CD4-positive, alpha-beta T cell (primary cell): ENCODE measurements around the gene TCHHL1. TPM values are rescaled to one million over a fixed set of nuclear protein-coding genes. Genes with fewer than 3 reads are reported as not detected.

Source experiments
- ATAC-seq: fragments of 200-7000 bp; cut with Tn5 transposase; one replicate; pipeline ENCODE4 v1.10.0; 2022; ENCODE audit warnings: mild to moderate bottlenecking; ENCODE audit not compliant: poor library complexity
- CTCF ChIA-PET: fragments of 350-600 bp; sonication (Branson Sonifier 250); formaldehyde crosslinking; loops from one replicate; lab custom pipeline; 2021; ENCODE audit warnings: antibody characterized with exemption, inconsistent platforms; lab: Charles Lee
- POLR2A ChIA-PET: fragments of 350-600 bp; sonication (Branson Sonifier 250); formaldehyde crosslinking; loops from one replicate; lab custom pipeline; 2021; ENCODE audit warnings: antibody characterized with exemption, inconsistent platforms; lab: Charles Lee
- DNase-seq, 14 experiments: peaks; one replicate each; pipeline ENCODE4 v3.0.0-alpha.2; 2013 to 2020; ENCODE audit warnings: mixed read lengths in 2 of 14
- H3K27ac ChIP-seq, 2 donors: one replicate each; pipeline versions ENCODE4 v1.5.1 to v1.7.0; 2013; ENCODE audit warnings: low read length in 2 of 2, low read depth in 1 of 2, mild to moderate bottlenecking in 1 of 2
- H3K27me3 ChIP-seq, 2 experiments: 1 replicate in 1 of 2; 2 replicates in 1 of 2; pipeline versions ENCODE4 v1.6.1 to v1.7.0; 2013; ENCODE audit warnings: low read length in 2 of 2, control low read depth in 1 of 2, mild to moderate bottlenecking in 1 of 2, moderate library complexity in 1 of 2; ENCODE audit not compliant: insufficient read depth in 2 of 2, control insufficient read depth in 1 of 2
- H3K36me3 ChIP-seq: one replicate; pipeline ENCODE4 v1.6.1; 2013; ENCODE audit warnings: low read length, control low read depth; ENCODE audit not compliant: insufficient read depth
- H3K4me1 ChIP-seq: one replicate; pipeline ENCODE4 v1.6.1; 2013; ENCODE audit warnings: low read length, control low read depth; ENCODE audit not compliant: insufficient read depth
- H3K4me3 ChIP-seq: one replicate; pipeline ENCODE4 v1.5.1; 2013; ENCODE audit warnings: mild to moderate bottlenecking, low read length, moderate library complexity
- H3K9me3 ChIP-seq, 2 experiments: 1 replicate in 1 of 2; 2 replicates in 1 of 2; pipeline versions ENCODE4 v1.6.1 to v1.7.0; 2013; ENCODE audit warnings: low read length in 2 of 2, mild to moderate bottlenecking in 2 of 2, control low read depth in 1 of 2, moderate library complexity in 1 of 2; ENCODE audit not compliant: control insufficient read depth in 1 of 2, insufficient read depth in 1 of 2
- H3K27ac Mint-ChIP-seq: one replicate; pipeline ENCODE4 v1.8.0; 2020; ENCODE audit warnings: mixed read lengths
- H3K27me3 Mint-ChIP-seq: one replicate; pipeline ENCODE4 v1.8.0; 2021; ENCODE audit warnings: mixed read lengths
- H3K36me3 Mint-ChIP-seq: one replicate; pipeline ENCODE4 v1.8.0; 2021; ENCODE audit warnings: low read depth, mixed read lengths
- H3K4me1 Mint-ChIP-seq: one replicate; pipeline ENCODE4 v1.8.0; 2021; ENCODE audit warnings: low read depth, mixed read lengths
- H3K4me3 Mint-ChIP-seq: one replicate; pipeline ENCODE4 v1.8.0; 2020; ENCODE audit warnings: mild to moderate bottlenecking, mixed read lengths
- H3K9me3 Mint-ChIP-seq: one replicate; pipeline ENCODE4 v1.8.0; 2020; ENCODE audit warnings: mixed read lengths
- intact Hi-C, 2 experiments: fragments of 100-400 bp; cut with DNase I in 1 of 2; cut with micrococcal nuclease in 1 of 2; formaldehyde crosslinking; loops; one replicate each; pipeline versions ENCODE4 v1.15.1 to v1.9.0; 2023 to 2025; cut with DNase I, micrococcal nuclease
- total RNA-seq, 174 experiments: library from RNA in 2 of 174; stranded (reverse) in 2 of 174; gene quantifications; one replicate each; pipeline ENCODE4 v1.2.3 and lab custom pipeline; 2021 to 2026
- TF ChIP-seq, protein P1 (sequence below): fragments of 200-600 bp; IDR thresholded peaks from one replicate; pipeline ENCODE4 v1.8.0; 2022; ENCODE audit warnings: antibody characterized with exemption, mild to moderate bottlenecking

TCHHL1 gene
- total RNA-seq, 2 experiments from 2014 or later: not detected

DNA sequence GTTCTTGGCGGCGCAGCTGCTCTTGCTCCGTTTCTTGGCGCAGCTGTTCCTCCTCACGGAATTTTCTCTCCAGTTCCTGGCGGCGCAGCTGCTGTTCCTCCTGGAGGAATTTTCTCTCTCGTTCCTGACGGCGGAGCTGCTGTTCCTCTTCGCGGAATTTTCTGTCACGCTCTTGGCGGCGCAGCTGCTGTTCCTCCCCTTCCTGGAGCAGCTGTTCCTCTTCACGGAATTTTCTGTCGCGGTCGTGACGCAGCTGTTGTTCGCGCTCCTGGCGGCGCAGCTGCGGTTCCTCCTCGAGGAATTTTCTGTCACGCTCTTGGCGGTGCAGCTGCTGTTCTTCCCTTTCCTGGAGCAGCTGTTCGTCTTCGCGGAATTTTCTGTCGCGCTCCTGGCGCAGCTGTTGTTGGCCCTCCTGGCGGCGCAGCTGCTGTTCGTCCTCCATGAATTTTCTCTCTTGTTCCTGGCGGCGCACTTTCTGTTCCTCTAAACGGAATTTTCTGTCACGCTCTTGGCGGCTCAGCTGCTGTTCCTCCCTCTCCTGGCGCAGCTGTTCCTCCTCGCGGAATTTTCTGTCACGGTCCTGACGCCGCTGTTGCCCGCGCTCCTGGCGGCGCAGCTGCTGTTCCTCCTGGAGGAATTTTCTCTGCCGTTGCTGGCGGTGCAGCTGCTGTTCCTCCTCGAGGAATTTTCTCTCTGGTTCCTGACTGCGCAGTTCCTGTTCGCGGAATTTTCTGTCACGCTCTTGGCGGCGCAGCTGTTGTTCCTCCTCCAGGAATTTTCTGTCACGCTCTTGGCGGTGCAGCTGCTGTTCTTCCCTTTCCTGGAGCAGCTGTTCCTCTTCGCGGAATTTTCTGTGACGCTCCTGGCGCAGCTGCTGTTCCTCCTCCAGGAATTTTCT lies 19.4 kb upstream of the TCHHL1 start:
- H3K27ac Mint-ChIP-seq: no peak overlapping the region
- Histone ChIP-seq H3K27me3 (peaks cover 61 to 76% of the 10 kb centered on the region in 2 experiments), H3K4me1 (peaks cover 55% of the 10 kb centered on the region), H3K27ac (no peak overlapping the region), H3K4me3 (peak overlapping the region; percentile 8), H3K36me3 (no peaks in the 10 kb centered on the region), H3K9me3 (peaks cover 0 to 38% of the 10 kb centered on the region in 2 experiments)
- H3K4me1 Mint-ChIP-seq: no peaks in the 10 kb centered on the region
- intact Hi-C loops: no loop called here
- H3K27me3 Mint-ChIP-seq: peaks cover 31% of the 10 kb centered on the region
- CTCF ChIA-PET: no interaction called here
- POLR2A ChIA-PET: no interaction called here
- H3K4me3 Mint-ChIP-seq: peak overlapping the region; percentile 3
- DNase-seq: peak in 2 of 14 experiments; percentile 23 to 28
- TF ChIP-seq, protein P1, sequence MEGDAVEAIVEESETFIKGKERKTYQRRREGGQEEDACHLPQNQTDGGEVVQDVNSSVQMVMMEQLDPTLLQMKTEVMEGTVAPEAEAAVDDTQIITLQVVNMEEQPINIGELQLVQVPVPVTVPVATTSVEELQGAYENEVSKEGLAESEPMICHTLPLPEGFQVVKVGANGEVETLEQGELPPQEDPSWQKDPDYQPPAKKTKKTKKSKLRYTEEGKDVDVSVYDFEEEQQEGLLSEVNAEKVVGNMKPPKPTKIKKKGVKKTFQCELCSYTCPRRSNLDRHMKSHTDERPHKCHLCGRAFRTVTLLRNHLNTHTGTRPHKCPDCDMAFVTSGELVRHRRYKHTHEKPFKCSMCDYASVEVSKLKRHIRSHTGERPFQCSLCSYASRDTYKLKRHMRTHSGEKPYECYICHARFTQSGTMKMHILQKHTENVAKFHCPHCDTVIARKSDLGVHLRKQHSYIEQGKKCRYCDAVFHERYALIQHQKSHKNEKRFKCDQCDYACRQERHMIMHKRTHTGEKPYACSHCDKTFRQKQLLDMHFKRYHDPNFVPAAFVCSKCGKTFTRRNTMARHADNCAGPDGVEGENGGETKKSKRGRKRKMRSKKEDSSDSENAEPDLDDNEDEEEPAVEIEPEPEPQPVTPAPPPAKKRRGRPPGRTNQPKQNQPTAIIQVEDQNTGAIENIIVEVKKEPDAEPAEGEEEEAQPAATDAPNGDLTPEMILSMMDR: no peak
- no peak for ATAC-seq
- H3K9me3 Mint-ChIP-seq: no peaks in the 10 kb centered on the region
- H3K36me3 Mint-ChIP-seq: no peaks in the 10 kb centered on the region

DNA sequence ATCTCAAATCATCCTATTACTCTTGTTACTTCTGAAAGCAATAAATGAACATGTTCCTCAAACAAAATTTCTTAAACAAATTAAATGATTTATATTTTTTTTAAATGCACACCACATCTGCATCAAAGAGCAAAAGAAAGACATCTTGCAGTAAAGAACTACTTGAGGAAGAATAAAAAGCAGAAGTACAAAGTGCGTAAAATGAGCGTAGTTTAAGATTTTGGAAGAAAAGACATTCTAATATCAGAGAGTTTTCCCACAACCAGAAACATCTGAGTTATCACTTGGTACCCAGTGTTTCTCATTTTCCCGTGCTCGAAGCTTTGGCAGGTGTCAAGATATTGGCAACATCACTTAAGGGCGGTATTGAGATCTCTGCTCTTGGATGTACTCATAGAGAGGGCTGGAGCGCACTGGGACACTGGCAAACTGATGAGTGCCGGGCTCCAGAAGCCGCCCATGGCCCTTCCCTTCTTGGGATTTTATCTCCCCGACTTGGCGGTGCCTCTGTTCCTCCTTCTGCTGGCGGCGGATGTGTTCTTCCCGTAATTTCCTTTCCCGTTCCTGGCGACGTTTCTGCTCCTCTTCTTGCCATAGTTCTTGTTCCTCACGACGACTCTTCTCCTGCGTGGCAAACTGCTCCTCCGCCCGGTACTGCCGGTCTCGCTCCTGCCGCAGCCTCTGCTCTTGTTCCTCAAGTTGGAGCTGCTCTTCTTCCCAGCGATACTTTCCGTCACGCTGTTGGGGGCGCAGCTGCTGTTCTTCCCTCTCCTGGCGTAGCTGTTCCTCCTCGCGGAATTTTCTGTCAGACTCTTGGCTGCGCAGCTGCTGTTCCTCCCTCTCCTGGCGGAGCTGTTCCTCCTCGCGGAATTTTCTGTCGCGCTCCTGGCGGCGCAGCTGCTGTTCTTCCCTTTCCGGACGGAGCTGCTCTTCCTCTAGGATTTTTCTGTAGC lies 18.4 kb upstream of the TCHHL1 start:
- CTCF ChIA-PET: no interaction called here

DNA sequence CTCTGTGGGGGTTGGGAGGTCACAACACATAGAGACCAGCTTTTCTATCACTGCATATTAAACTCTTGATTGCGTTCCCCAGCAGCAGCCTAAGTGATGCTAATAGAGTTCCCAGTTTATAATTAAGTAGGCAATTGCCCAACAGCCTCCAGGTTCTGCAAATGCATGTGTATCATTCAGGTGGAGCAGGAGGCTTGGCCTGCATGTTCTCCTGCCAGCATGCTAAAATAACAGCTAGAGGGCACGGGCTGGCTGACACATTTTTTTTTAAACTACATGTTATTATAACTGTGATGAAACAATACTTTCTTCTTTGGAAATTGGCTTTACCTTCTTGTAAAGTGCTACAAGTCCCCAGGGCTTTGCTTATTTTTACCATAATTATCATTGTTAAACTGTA lies 16.0 kb upstream of the TCHHL1 start:
- Histone ChIP-seq H3K27ac (no peak overlapping the region), H3K27me3 (peaks cover 46 to 80% of the 10 kb centered on the region in 2 experiments), H3K4me1 (peaks cover 26% of the 10 kb centered on the region), H3K36me3 (no peaks in the 10 kb centered on the region), H3K4me3 (no peak overlapping the region), H3K9me3 (peaks cover 0 to 26% of the 10 kb centered on the region in 2 experiments)
- H3K27ac Mint-ChIP-seq: no peak overlapping the region
- ATAC-seq (no peak), DNase-seq (no peak)
- intact Hi-C loops: no loop called here
- CTCF ChIA-PET: no interaction called here
- H3K36me3 Mint-ChIP-seq: no peaks in the 10 kb centered on the region
- no peaks in the 10 kb centered on the region for H3K9me3 Mint-ChIP-seq
- no peak overlapping the region for H3K4me3 Mint-ChIP-seq
- no peaks in the 10 kb centered on the region for H3K4me1 Mint-ChIP-seq
- H3K27me3 Mint-ChIP-seq: peaks cover 61% of the 10 kb centered on the region
- TF ChIP-seq, protein P1: no peak
- POLR2A ChIA-PET: interaction anchor here (0.6 kb wide), 1 partner anchor 238 kb away, joined by 3 read pairs; no protein-coding TSS in a partner anchor

More for the DNA sequence above, 18.4 kb upstream of the TCHHL1 start:
- Histone ChIP-seq H3K27ac (no peak overlapping the region), H3K27me3 (peaks cover 52 to 71% of the 10 kb centered on the region in 2 experiments), H3K4me1 (peaks cover 49% of the 10 kb centered on the region), H3K9me3 (peaks cover 0 to 38% of the 10 kb centered on the region in 2 experiments), H3K4me3 (no peak overlapping the region), H3K36me3 (no peaks in the 10 kb centered on the region)
- H3K4me3 Mint-ChIP-seq: peak overlapping the region; percentile 32
- peak in 2 of 14 experiments; percentile 13 for DNase-seq
- H3K27me3 Mint-ChIP-seq: peaks cover 38% of the 10 kb centered on the region
- H3K4me1 Mint-ChIP-seq: no peaks in the 10 kb centered on the region
- no peak overlapping the region for H3K27ac Mint-ChIP-seq
- POLR2A ChIA-PET: no interaction called here
- H3K36me3 Mint-ChIP-seq: no peaks in the 10 kb centered on the region
- H3K9me3 Mint-ChIP-seq: no peaks in the 10 kb centered on the region
- ATAC-seq: no peak
- intact Hi-C loops: no loop called here
- TF ChIP-seq, protein P1: no peak
